Mesothelial cell of epicardium (in vitro differentiated cells): Measurements from ENCODE around the gene CCL18. TPM values are rescaled to one million over a fixed set of nuclear protein-coding genes. Genes with fewer than 3 reads are reported as not detected.
"Not testable (repeated sequence)": the region's sequence is repeated elsewhere in the genome, so short reads cannot be mapped to it uniquely, and the experiment has no call there.

Experiments
- DNase-seq, 2 experiments: peaks; one replicate each; pipeline ENCODE4 v3.0.0; 2021; ENCODE audit warnings: low spot score in 2 of 2; ENCODE audit not compliant: unreplicated experiment in 2 of 2
- H3K27ac Mint-ChIP-seq: 2 replicates; pipeline ENCODE4 v1.8.0; 2021; ENCODE audit warnings: mixed read lengths
- H3K27me3 Mint-ChIP-seq: 2 replicates; pipeline ENCODE4 v1.8.0; 2021; ENCODE audit warnings: low read depth, mixed read lengths
- H3K36me3 Mint-ChIP-seq: 2 replicates; pipeline ENCODE4 v1.8.0; 2021; ENCODE audit warnings: mixed read lengths
- H3K4me1 Mint-ChIP-seq: 2 replicates; pipeline ENCODE4 v1.8.0; 2021; ENCODE audit warnings: mixed read lengths
- H3K4me3 Mint-ChIP-seq: 2 replicates; pipeline ENCODE4 v1.8.0; 2021; ENCODE audit warnings: mild to moderate bottlenecking, moderate library complexity, mixed read lengths
- H3K9me3 Mint-ChIP-seq: 2 replicates; pipeline ENCODE4 v1.8.0; 2021; ENCODE audit warnings: mixed read lengths
- CTCF ChIP-seq: fragments of 200-600 bp; sonication (generic); IDR thresholded peaks from one replicate; pipeline ENCODE4 v1.5.0; 2021; ENCODE audit warnings: antibody characterized with exemption; ENCODE audit not compliant: unreplicated experiment
- total RNA-seq: library from RNA; stranded (reverse); gene quantifications from 3 replicates; pipeline ENCODE4 v1.2.1, GENCODE V29; 2021

CCL18 gene
- total RNA-seq, 1 donor from 2014 or later: not detected

- peaks cover 9% of the 10 kb centered on the region for H3K4me1 Mint-ChIP-seq
- TF ChIP-seq CTCF: no peak
- H3K27ac Mint-ChIP-seq: no peak overlapping the region
- no peaks in the 10 kb centered on the region for H3K36me3 Mint-ChIP-seq
- DNase-seq: no peak
- H3K27me3 Mint-ChIP-seq: peaks cover 17% of the 10 kb centered on the region
- H3K4me3 Mint-ChIP-seq: no peak overlapping the region
- H3K9me3 Mint-ChIP-seq: peaks cover 5% of the 10 kb centered on the region
Observed at GRCh38 chr17:36117505-36118382, 53.7 kb downstream of the CCL18 start.

DNA sequence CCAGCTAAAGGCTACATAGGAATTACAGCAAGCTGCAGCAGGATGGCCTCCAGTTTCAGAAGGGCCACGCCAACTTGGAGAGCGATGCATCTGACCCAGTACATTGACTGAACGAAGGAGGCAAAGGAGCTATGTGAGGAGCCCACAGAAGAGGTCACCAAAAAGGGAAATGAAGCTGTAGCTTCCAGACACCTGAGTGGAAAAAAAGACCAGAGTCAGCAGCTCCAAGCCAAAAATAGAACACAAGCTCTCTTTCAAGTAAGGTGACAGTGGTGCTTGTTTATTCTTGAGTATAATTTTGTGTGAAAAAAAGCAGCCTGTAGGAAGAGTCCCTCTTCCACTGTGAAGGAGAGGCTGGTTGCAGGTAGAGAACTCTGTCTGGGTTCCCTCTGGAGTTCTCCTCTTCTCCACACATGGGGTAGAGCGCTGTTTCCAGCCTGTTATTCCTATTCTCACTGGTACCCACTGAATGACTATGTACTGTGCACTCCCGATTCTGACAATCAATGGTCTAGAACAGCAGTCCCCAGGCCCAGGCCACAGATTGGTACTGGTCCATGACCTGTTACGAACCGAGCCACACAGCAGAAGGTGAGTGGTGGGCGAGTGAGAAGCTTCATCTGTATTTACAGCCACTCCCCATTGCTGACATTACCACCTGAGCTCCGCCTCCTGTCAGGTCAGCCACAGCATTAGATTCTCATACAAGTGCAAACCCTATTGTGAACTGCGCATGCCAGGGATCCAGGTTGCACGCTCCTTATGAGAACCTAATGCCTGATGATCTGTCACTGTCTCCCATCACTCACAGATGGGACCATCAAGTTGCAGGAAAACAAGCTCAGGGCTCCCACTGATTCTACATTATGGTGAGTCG lies 54.6 kb downstream of the CCL18 start:
- H3K9me3 Mint-ChIP-seq: peaks cover 4% of the 10 kb centered on the region
- H3K27me3 Mint-ChIP-seq: peaks cover 20% of the 10 kb centered on the region
- DNase-seq: no peak
- peaks cover 9% of the 10 kb centered on the region for H3K4me1 Mint-ChIP-seq
- TF ChIP-seq CTCF: no peak
- no peak overlapping the region for H3K27ac Mint-ChIP-seq
- no peaks in the 10 kb centered on the region for H3K36me3 Mint-ChIP-seq
- H3K4me3 Mint-ChIP-seq: no peak overlapping the region

DNA sequence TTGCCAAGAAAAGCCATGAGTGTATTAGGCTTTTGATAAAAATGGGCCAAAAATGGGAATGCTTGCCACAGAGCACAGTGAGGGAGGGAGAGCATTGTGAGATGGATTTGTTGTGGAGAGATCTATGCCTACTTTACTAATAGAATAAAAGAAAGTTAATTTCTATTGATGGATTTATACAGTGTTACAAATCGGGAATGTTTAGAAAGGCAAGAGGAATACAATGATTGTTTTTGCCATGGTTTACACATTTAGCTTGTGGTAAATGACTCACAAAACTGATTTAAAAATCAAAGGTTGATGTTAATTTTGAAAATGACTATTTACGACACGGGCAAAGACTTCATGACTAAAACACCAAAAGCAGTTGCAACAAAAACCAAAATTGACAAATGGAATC lies 56.1 kb downstream of the CCL18 start:
- no peak for DNase-seq
- Mint-ChIP-seq H3K4me1 (peaks cover 9% of the 10 kb centered on the region), H3K4me3 (no peak overlapping the region), H3K36me3 (no peaks in the 10 kb centered on the region), H3K27ac (no peak overlapping the region), H3K9me3 (no peaks in the 10 kb centered on the region), H3K27me3 (peaks cover 14% of the 10 kb centered on the region)
- TF ChIP-seq CTCF: no peak

GRCh38 chr17:36121099-36121498 lies 57.0 kb downstream of the CCL18 start:
- not testable (repeated sequence) for H3K4me1 Mint-ChIP-seq, H3K27ac Mint-ChIP-seq, H3K36me3 Mint-ChIP-seq, H3K9me3 Mint-ChIP-seq, DNase-seq, H3K4me3 Mint-ChIP-seq
- H3K27me3 Mint-ChIP-seq: peaks cover 16% of the 10 kb centered on the region

Other genes starting within 250 kb of the CCL18 start
- not detected in 3 replicates for gene HEATR9, start 195.4 kb upstream of the CCL18 start, total RNA-seq
- gene CCL5, start 183.9 kb upstream of the CCL18 start, total RNA-seq: not detected in 3 replicates
- gene RDM1, start 133.5 kb upstream of the CCL18 start, total RNA-seq: 2.1 to 3.5 TPM (median 3.4 TPM) in 3 replicates
- gene LYZL6, start 120.6 kb upstream of the CCL18 start, total RNA-seq: not detected in 3 replicates
- gene CCL16, start 82.8 kb upstream of the CCL18 start, total RNA-seq: not detected in 3 replicates
- not detected in 3 replicates for gene CCL14, start 77.5 kb upstream of the CCL18 start, total RNA-seq
- gene CCL15, start 62.7 kb upstream of the CCL18 start, total RNA-seq: not detected in 3 replicates
- not detected in 3 replicates for gene CCL23, start 46.3 kb upstream of the CCL18 start, total RNA-seq
- not detected in 3 replicates for gene CCL3, start 25.9 kb downstream of the CCL18 start, total RNA-seq
- gene CCL4, start 39.6 kb downstream of the CCL18 start, total RNA-seq: not detected in 3 replicates
- gene TBC1D3B, start 112.4 kb downstream of the CCL18 start, total RNA-seq: 27.9 to 28.4 TPM (median 28.2 TPM) in 3 replicates
- not detected in 3 replicates for gene CCL3L1, start 132.5 kb downstream of the CCL18 start, total RNA-seq
- gene CCL4L2, start 146.8 kb downstream of the CCL18 start, total RNA-seq: not detected in 3 replicates
- 0.60 to 1.3 TPM (median 0.80 TPM) in 3 replicates for gene TBC1D3I, start 200.3 kb downstream of the CCL18 start, total RNA-seq